GM21367 (cell line): ENCODE data around the gene CYB5D1.

Source experiments
- ATAC-seq: cut with Tn5 transposase; IDR thresholded peaks from one replicate; pipeline ENCODE4 v1.9.1; 2021; ENCODE audit not compliant: unreplicated experiment

The CYB5D1 gene

DNA sequence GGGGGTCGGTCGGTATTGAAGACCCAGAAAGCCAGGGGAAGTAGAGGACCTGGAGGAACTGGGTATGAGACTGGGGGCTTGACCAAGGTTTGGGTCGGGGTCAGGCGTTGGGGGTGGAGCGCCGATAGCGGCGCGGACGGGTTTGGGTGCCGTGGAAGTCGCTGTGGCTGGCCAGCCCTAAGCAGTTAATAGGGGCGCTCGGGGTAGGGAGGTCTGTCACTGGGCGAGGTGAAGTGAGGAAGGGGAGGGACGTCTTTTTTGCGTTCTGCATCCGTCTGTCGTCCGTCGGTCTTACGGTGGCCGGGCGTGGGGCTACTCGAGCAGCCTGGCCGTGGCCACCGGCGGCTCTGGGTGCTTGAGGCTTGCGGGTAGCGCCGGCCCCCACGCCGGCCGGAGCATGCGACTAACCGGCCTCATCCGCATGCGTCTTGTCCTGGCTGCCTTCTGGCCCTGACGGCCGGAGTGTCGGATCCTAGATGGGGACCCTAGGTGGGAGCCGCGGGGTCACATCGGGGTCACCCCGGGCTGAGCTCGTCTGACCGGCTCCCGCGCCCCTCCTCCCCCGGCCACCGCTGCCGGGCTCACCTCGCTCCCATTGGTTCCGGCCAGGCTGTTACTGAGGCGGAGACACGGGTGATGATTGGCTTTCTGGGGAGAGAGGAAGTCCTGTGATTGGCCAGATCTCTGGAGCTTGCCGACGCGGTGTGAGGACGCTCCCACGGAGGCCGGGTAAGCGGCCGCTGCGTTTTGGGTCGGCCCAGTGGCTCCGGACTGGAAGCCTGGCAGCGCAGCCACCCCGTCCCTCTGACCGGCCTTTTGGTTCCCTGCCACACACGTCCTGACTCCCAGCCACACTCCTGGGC is 13.3 kb upstream of the CYB5D1 start:
- ATAC-seq: peak; percentile 29

DNA sequence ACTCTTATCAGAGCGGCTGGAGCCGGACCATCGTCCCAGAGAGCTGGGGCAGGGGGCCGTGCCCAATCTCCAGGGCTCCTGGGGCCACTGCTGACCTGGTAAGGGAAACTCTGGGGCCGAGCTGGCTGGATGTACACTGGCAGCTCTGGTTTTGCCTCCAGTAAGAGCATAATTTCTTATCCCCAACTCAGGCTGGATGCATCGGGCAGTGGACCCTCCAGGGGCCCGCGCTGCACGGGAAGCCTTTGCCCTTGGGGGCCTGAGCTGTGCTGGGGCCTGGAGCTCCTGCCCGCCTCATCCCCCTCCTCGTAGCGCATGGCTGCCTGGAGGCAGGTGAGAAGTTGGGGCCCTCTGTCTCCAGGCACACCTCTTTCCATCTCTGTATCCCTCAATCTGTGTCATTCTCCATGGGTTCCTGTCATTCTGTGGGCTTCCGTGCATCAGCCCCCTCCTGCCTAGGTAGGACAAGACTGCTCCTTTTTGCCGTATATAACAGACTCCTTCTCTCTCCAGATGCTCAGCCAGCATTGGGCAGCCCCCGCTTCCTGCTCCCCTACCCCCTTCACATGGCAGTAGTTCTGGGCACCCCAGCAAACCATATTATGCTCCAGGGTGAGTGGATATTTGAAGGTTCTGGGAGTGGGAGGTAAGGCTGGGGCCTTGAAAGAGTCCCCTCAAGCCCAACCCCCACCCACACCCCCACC is 12.3 kb upstream of the CYB5D1 start:
- no peak for ATAC-seq

DNA sequence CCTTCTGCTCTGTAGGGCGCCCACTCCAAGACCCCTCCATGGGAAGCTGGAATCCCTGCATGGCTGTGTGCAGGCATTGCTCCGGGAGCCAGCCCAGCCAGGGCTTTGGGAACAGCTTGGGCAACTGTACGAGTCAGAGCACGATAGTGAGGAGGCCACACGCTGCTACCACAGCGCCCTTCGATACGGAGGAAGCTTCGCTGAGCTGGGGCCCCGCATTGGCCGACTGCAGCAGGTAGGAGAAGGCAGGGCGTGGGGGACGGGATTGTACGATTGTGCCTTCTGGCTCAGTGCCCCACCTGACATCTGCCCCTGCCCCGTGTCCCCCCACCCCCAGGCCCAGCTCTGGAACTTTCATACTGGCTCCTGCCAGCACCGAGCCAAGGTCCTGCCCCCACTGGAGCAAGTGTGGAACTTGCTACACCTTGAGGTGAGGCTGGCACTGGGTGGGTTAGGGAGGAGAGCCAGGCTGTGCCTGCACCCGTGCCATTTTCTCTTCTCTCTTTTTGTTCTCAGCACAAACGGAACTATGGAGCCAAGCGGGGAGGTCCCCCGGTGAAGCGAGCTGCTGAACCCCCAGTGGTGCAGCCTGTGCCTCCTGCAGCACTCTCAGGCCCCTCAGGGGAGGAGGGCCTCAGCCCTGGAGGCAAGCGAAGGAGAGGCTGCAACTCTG is 11.6 kb upstream of the CYB5D1 start:
- no peak for ATAC-seq

DNA sequence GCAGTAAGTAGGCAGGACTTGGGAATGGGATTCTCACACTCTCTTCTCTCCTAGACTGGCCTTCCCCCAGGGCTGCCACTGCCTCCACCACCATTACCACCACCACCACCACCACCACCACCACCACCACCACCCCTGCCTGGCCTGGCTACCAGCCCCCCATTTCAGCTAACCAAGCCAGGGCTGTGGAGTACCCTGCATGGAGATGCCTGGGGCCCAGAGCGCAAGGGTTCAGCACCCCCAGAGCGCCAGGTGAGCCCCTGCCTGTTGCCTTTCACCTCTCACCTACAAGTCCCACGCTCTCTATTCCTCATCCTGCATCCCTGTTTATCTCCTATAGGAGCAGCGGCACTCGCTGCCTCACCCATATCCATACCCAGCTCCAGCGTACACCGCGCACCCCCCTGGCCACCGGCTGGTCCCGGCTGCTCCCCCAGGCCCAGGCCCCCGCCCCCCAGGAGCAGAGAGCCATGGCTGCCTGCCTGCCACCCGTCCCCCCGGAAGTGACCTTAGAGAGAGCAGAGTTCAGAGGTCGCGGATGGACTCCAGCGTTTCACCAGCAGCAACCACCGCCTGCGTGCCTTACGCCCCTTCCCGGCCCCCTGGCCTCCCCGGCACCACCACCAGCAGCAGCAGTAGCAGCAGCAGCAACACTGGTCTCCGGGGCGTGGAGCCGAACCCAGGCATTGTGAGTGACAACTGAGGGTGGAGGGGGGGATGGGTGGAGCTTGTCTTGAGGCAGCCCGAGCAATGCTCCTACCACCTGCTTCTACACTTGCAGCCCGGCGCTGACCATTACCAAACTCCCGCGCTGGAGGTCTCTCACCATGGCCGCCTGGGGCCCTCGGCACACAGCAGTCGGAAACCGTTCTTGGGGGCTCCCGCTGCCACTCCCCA is 10.8 kb upstream of the CYB5D1 start:
- ATAC-seq: no peak

DNA sequence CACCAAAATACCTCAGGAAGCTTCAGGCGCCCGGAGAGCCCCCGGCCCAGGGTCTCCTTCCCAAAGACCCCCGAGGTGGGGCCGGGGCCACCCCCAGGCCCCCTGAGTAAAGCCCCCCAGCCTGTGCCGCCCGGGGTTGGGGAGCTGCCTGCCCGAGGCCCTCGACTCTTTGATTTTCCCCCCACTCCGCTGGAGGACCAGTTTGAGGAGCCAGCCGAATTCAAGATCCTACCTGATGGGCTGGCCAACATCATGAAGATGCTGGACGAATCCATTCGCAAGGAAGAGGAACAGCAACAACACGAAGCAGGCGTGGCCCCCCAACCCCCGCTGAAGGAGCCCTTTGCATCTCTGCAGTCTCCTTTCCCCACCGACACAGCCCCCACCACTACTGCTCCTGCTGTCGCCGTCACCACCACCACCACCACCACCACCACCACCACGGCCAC is 9.6 kb upstream of the CYB5D1 start:
- no peak for ATAC-seq

DNA sequence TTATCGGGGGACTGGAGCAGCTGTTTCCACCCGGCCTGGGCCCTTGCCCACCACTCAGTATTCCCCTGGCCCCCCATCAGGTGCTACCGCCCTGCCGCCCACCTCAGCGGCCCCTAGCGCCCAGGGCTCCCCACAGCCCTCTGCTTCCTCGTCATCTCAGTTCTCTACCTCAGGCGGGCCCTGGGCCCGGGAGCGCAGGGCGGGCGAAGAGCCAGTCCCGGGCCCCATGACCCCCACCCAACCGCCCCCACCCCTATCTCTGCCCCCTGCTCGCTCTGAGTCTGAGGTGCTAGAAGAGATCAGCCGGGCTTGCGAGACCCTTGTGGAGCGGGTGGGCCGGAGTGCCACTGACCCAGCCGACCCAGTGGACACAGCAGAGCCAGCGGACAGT is 9.1 kb upstream of the CYB5D1 start:
- no peak for ATAC-seq

DNA sequence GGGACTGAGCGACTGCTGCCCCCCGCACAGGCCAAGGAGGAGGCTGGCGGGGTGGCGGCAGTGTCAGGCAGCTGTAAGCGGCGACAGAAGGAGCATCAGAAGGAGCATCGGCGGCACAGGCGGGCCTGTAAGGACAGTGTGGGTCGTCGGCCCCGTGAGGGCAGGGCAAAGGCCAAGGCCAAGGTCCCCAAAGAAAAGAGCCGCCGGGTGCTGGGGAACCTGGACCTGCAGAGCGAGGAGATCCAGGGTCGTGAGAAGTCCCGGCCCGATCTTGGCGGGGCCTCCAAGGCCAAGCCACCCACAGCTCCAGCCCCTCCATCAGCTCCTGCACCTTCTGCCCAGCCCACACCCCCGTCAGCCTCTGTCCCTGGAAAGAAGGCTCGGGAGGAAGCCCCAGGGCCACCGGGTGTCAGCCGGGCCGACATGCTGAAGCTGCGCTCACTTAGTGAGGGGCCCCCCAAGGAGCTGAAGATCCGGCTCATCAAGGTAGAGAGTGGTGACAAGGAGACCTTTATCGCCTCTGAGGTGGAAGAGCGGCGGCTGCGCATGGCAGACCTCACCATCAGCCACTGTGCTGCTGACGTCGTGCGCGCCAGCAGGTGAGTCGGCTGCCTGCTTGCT is 8.6 kb upstream of the CYB5D1 start:
- no peak for ATAC-seq

DNA sequence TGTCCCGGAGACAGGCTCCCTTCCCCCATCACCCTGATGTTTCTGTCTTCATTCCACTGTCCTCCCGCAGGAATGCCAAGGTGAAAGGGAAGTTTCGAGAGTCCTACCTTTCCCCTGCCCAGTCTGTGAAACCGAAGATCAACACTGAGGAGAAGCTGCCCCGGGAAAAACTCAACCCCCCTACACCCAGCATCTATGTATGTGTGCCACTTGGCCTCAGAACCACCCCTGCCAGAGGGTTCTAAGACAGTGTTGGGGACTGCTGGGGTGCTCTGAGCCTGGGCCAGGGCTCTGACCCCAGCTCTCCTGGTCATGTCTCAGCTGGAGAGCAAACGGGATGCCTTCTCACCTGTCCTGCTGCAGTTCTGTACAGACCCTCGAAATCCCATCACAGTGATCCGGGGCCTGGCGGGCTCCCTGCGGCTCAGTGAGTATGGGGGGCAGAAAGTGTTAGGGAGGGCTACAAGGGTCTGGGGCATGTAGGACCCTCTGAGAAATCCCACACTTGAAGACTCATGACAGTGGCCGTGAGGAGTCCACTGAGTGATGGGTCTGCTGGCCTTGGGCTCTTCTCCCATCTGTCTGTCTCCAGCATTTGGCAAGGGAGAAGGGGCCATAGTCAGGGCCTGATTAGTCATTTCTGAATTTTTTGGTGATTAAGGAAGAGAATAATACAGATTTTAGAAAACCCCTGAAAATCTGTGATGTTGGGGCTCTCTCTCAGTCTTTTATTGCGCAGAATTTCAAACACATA is 7.9 kb upstream of the CYB5D1 start:
- ATAC-seq: no peak

DNA sequence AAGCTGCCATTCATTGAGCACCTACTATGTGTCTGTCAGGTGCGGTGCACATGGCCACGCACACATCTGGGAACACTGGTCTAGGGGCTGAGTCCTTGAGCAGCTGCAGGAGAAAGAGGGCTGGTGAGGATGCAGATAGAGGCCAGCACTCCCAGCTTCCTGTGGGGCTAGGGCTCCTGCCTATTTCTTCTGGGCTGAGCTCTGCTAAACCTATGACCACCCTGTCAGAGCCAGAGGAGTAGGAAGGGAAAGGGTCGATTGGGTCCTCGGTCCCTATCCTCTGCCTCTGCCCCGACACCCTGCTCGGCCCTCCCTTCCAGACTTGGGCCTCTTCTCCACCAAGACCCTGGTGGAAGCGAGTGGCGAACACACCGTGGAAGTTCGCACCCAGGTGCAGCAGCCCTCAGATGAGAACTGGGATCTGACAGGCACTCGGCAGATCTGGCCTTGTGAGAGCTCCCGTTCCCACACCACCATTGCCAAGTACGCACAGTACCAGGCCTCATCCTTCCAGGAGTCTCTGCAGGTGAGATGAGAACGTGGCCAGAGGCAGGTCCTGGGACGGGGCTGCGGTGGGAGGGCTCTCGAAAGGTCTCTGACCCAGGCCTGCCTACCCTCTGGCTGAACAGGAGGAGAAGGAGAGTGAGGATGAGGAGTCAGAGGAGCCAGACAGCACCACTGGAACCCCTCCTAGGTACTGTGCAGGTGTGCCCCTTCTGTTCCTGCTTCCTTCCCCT is 6.9 kb upstream of the CYB5D1 start:
- no peak for ATAC-seq

DNA sequence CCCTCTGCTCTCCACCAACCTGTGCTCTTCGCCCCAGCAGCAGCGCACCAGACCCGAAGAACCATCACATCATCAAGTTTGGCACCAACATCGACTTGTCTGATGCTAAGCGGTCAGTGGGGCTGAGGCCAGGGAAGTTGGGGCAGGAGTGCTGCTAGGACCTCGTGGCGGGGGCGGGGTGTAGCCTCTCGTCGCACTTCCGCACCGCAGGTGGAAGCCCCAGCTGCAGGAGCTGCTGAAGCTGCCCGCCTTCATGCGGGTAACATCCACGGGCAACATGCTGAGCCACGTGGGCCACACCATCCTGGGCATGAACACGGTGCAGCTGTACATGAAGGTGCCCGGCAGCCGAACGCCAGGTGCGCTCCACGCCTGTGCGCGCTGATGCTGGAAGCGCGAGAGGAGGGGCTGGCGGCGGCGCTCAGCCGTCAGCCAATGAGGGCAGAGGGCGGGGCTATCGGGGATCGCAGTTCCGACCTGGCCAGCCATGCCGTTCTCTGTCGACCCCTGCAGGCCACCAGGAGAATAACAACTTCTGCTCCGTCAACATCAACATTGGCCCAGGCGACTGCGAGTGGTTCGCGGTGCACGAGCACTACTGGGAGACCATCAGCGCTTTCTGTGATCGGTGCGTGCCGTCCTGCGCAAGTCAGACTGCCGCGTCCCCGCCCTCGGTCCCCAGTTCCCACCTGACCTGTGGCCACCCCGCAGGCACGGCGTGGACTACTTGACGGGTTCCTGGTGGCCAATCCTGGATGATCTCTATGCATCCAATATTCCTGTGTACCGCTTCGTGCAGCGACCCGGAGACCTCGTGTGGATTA is 6.2 kb upstream of the CYB5D1 start:
- peak; percentile 46 for ATAC-seq

DNA sequence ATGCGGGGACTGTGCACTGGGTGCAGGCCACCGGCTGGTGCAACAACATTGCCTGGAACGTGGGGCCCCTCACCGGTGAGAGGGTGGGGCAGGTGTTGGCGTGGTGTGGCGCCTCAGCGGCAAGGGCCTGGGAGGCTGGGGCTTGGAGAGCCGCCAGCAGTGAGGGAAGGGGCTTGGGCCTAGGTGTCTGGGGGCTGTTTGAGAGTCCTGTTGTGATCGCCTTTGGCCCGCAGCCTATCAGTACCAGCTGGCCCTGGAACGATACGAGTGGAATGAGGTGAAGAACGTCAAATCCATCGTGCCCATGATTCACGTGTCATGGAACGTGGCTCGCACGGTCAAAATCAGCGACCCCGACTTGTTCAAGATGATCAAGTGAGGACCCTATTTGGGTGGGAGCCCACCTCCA is 5.5 kb upstream of the CYB5D1 start:
- ATAC-seq: no peak

DNA sequence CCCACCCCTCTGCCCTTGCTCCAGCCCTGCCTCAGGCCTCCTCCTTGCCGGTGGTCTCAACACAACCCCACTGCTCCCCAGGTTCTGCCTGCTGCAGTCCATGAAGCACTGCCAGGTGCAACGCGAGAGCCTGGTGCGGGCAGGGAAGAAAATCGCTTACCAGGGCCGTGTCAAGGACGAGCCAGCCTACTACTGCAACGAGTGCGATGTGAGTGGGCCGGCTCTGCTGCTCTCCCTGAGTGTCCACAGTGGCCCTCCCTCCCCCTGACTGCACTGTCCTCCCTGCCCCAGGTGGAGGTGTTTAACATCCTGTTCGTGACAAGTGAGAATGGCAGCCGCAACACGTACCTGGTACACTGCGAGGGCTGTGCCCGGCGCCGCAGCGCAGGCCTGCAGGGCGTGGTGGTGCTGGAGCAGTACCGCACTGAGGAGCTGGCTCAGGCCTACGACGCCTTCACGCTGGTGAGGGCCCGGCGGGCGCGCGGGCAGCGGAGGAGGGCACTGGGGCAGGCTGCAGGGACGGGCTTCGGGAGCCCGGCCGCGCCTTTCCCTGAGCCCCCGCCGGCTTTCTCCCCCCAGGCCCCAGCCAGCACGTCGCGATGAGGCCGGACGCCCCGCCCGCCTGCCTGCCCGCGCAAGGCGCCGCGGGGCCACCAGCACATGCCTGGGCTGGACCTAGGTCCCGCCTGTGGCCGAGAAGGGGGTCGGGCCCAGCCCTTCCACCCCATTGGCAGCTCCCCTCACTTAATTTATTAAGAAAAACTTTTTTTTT is 4.7 kb upstream of the CYB5D1 start:
- ATAC-seq: no peak

DNA sequence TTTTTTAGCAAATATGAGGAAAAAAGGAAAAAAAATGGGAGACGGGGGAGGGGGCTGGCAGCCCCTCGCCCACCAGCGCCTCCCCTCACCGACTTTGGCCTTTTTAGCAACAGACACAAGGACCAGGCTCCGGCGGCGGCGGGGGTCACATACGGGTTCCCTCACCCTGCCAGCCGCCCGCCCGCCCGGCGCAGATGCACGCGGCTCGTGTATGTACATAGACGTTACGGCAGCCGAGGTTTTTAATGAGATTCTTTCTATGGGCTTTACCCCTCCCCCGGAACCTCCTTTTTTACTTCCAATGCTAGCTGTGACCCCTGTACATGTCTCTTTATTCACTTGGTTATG is 4.1 kb upstream of the CYB5D1 start:
- ATAC-seq: no peak

DNA sequence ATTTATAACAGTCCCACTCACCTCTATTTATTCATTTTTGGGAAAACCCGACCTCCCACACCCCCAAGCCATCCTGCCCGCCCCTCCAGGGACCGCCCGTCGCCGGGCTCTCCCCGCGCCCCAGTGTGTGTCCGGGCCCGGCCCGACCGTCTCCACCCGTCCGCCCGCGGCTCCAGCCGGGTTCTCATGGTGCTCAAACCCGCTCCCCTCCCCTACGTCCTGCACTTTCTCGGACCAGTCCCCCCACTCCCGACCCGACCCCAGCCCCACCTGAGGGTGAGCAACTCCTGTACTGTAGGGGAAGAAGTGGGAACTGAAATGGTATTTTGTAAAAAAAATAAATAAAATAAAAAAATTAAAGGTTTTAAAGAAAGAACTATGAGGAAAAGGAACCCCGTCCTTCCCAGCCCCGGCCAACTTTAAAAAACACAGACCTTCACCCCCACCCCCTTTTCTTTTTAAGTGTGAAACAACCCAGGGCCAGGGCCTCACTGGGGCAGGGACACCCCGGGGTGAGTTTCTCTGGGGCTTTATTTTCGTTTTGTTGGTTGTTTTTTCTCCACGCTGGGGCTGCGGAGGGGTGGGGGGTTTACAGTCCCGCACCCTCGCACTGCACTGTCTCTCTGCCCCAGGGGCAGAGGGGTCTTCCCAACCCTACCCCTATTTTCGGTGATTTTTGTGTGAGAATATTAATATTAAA is 3.6 kb upstream of the CYB5D1 start:
- no peak for ATAC-seq

DNA sequence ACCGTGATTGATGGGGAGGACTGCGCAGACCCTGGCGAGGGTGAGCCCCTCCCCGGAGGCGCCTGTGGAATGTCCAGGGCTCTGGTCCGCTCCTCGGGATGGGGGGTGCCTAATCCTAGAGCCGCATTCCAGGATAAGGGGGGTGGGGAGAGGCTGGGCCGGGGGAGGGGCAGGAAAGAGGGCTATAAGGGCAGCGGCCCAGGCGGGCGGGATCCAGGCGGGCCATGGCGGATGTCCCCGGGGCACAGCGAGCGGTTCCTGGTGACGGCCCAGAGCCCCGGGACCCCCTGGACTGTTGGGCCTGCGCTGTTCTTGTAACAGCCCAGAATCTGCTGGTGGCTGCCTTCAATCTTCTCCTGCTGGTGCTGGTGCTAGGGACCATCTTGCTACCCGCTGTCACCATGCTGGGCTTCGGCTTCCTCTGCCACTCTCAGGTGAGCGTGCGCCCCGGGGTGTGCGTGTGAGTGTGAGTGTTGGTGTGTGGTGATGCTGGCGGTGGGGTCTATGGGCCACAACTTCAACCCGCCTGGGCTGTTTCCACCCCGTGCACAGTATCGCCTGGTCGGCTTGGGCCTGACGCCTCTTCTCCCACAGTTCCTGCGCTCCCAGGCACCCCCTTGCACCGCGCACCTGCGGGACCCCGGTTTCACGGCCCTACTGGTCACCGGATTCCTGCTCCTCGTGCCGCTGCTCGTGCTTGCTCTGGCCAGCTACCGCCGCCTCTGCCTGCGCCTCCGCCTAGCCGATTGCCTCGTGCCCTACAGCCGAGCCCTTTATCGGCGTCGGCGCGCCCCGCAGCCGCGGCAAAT is 2.7 kb upstream of the CYB5D1 start, which contains the start of gene TMEM88:
TSS of gene TMEM88 (plus strand) at position 216 of the 809 bp plus-strand sequence. CDS start at position 225, 9 bp downstream.
- no peak for ATAC-seq

DNA sequence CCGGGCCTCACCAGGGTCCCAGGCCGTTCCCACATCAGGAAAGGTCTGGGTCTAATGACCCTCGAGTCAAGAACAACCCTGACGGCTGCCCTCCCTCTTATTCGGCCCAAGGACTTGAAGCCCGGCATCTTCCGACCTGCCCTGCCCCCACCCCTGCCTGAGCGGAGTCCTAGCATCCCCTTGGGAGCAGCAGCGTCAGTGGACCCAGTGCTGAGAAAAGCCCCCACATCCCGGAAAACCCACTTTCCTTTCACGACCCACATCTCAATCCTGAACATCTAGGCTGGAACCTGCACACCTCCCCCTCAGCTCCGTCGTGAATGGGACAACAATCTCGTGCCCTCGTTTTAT is 2.2 kb upstream of the CYB5D1 start:
- ATAC-seq: no peak
